GM12875 (cell line): ENCODE measurements around the gene A2M.

Source experiments
- H3K4me3 ChIP-seq: one replicate; pipeline ENCODE4 v1.5.1; 2011; ENCODE audit warnings: low read depth, low read length, control low read depth
- TF ChIP-seq, protein P1 (sequence below): IDR thresholded peaks from 2 replicates; pipeline ENCODE4 v1.5.1; 2011; ENCODE audit warnings: low read depth, mild to moderate bottlenecking, control low read depth, inconsistent platforms, low read length, moderate library complexity, borderline replicate concordance; ENCODE audit not compliant: insufficient read depth

The A2M gene

DNA sequence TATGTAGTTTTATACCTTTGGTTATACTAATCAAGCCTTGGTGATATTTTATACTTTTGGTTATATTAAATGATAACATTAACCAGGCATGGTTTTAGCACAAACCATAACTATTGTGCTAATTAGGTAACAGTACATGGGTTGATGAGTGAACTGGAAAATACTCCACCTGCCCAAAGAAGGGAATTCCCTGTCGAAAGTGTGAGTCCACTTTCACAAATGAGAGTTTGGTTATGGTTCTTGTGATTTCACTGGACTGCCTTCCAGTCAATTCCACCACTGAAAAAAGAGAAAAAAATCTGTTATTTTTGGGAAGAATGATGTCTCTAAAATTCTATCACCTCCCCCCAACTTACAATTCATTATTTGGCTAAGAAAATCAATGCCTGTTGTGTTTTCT, 9.7 kb downstream of the A2M start:
- TF ChIP-seq, protein P1, sequence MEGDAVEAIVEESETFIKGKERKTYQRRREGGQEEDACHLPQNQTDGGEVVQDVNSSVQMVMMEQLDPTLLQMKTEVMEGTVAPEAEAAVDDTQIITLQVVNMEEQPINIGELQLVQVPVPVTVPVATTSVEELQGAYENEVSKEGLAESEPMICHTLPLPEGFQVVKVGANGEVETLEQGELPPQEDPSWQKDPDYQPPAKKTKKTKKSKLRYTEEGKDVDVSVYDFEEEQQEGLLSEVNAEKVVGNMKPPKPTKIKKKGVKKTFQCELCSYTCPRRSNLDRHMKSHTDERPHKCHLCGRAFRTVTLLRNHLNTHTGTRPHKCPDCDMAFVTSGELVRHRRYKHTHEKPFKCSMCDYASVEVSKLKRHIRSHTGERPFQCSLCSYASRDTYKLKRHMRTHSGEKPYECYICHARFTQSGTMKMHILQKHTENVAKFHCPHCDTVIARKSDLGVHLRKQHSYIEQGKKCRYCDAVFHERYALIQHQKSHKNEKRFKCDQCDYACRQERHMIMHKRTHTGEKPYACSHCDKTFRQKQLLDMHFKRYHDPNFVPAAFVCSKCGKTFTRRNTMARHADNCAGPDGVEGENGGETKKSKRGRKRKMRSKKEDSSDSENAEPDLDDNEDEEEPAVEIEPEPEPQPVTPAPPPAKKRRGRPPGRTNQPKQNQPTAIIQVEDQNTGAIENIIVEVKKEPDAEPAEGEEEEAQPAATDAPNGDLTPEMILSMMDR = no peak
- H3K4me3 ChIP-seq = no peak overlapping the region

DNA sequence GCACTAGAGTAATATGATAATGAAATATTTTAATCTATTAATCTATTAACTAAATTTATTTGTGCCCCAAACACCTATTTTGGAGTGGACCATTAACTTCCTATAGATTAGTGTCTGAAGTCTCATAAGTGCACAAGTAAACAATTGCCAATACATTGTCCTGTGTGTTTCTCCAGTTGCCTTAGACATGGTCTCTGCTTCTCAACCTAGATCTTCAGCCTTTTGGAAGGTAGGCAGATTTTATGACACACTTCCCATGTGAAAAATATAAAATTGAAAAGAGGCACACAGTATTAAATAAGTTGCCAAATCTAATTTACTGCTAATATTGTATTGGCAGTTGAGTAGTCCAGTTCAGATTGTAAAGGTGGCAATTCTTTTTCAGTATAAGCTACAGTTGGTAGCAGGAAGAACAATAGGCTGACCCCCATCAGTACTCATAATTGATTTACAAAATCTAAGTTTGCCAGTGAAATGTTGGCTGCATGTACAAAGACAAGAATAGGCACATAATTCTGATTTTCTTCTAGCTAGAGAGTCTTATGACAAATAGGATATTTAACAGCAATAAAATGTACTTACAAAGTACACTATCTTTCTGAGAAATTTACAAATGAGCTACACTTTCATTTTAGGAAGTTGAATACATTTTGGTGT, 10.8 kb downstream of the A2M start:
- H3K4me3 ChIP-seq = no peak overlapping the region
- TF ChIP-seq, protein P1 = no peak

DNA sequence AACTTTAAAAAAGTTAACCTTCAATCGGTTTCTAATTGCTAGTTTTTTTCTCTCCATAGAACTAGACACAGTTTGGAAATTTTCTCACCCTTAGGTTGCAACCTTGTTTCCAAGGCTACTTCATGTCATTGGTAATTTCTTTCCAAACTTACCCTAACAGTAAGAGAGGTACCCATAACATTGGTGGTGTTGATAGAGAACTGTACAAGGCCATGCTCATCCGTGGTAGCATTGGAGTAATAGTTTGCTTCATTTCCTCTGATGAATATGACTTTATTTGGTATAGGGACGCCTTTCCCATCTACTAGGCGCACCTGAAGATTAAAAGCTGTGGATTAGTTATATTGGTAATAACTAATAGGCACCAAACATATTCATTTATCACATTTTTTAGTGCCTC, 11.6 kb downstream of the A2M start:
- no peak overlapping the region for H3K4me3 ChIP-seq
- TF ChIP-seq, protein P1 = no peak

DNA sequence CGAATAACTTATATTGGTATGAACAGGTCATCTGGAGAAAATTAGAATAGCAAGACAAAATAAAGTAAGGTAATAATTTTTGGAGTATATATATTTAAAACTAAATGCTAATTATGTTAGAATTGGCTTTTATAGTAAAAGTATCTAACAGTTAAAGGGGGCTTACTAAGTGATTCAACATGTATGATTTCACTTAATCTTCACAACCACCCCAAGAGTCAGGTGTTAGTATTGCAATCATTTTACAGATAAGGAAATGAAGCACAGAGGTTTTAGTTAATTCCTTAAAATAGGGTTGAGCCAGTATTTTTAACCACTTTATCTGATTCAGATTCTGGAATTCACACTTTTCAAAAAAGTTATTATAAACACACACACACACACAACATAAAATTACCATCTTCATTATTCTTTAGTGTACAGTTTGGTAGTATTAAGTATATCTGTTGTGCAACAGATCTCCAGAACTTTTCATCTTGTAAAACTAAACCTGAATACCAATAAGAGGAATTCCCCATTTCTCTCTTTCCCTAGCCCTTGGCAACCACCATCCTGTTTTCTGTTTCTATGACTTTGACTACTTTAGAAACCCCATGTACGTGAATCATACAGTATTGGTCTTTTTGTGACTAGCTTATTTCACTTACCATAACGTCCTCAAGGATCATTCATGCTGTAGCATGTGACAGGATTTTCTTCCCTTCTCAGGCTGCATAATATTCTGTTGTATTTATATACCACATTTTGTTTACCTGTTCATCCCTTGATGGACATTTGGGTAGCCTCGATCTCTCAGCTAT, 12.5 kb downstream of the A2M start:
- TF ChIP-seq, protein P1 = no peak
- no peak overlapping the region for H3K4me3 ChIP-seq

DNA sequence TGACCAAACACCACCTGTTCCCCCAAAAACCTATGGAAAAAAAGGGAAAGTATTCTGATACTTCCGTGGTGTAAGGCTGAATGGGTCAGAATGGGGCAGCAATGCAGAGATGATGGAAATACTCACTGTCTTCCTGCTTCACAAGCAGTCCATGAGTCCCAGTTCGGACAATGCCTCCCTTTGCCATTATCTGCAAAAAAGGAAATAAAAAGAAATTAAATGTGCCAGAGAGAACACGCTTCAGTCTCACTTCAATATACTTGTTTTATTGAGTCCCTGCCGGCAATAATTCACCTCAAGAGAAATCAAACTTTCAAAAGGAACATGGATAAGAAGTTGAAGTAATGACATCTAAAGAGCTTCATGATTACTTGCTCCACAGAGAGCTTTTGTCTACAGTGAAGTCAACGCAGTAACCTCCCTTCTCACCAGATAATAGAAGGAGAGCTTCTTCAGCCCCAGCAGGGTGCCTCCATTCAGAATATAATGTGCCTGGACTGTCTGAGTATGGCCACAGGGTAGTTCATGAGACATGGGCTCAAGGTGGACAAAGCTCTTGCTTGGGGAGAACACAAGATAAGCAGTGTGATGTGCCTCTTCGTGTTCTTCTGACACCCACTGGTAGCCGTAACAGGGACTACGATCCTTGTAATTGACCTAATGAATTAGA, 14.6 kb downstream of the A2M start:
- no peak overlapping the region for H3K4me3 ChIP-seq
- TF ChIP-seq, protein P1 = no peak

DNA sequence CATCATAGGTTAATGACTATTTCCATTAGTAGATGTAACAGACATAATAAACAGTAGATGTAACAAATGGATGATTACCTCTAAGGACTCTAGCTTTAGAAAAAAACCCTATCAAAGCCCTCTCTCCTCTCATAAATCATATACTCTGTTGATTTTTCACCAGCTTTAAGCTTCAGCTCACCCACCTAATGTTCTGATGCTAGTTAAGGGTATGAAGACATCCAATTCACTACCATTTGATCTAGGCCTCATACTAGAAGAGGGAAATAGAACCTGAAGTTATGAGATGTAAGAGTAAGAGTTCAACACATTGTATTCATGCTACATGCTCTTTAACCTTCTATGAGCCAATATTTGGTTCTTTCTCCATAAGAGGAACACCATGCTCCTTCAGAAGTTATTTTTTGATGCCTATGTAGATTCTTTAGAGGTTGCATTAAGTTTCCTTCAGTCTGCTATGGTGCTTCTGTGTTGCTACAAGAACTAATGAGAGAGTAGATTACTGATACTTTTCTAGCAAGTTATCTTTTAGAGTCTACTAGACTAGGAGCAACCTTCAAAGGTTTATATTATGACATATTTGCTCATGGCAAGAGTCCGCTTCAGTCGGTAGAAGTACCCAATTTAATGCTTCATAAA, 16.0 kb downstream of the A2M start:
- no peak overlapping the region for H3K4me3 ChIP-seq
- TF ChIP-seq, protein P1 = no peak
